Stimulated activated CD8-positive, alpha-beta memory T cell treated with anti-CD3 and anti-CD28 coated beads, Interleukin-7, amount 100 ng/mL, for 24 hours (primary cell): Measurements from ENCODE around the gene DNAJC5.
"Not testable (repeated sequence)": the region's sequence is repeated elsewhere in the genome, so short reads cannot be mapped to it uniquely, and the experiment has no call there.

ENCODE experiments used
- DNase-seq: peaks from one replicate; pipeline ENCODE4 v3.0.0-alpha.2; 2020; ENCODE audit warnings: low read depth

Gene DNAJC5

DNA sequence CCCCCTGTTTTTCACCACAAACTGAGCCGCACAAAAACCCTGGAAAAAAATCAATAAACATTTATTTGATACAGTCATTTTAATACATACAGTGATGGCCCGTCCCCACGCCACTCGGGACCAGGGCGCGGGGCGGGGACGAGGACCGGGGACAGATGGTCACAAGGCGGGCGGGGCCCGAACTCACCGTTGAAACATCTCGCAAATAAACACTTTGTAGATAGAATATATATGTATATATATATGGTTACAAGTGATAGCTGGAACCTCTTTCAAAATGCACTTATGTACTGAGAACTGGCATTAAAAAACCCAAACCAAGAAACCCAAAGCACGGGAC is 61.7 kb downstream of the DNAJC5 start:
- no peak for DNase-seq

DNA sequence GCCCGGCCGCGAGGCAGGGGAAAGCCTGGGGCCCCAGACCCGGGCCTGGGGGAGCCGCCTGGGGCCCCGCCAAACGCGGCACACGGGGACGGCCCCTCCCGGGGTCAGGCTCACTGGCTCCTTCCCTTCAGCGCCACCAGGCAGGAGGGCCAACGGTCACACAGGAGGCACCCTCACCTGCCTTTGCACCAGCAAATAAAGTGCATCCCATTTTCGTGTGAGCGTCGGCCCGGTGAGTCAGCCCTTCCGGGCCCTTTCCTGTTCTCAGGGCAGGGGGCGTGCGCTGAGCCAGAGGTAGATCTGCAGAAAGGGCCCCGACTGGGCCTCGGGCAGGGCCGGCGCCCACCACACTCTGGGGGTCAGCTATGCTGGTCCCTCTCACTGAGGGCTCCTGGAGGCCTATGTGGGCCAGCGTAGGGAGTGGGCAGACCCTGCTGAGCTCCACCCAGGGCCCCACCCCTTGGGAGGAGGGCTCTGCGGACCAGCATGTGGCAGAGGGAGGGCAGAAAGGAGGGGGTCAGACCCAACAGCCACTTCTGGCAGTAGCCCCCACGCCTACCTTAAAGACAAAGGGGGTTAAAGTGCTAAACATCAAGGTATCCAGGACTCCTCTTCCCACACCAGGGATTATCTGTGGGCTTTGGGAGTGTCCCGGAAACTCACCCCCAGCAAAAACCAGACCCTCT is 62.2 kb downstream of the DNAJC5 start:
- no peak for DNase-seq

DNA sequence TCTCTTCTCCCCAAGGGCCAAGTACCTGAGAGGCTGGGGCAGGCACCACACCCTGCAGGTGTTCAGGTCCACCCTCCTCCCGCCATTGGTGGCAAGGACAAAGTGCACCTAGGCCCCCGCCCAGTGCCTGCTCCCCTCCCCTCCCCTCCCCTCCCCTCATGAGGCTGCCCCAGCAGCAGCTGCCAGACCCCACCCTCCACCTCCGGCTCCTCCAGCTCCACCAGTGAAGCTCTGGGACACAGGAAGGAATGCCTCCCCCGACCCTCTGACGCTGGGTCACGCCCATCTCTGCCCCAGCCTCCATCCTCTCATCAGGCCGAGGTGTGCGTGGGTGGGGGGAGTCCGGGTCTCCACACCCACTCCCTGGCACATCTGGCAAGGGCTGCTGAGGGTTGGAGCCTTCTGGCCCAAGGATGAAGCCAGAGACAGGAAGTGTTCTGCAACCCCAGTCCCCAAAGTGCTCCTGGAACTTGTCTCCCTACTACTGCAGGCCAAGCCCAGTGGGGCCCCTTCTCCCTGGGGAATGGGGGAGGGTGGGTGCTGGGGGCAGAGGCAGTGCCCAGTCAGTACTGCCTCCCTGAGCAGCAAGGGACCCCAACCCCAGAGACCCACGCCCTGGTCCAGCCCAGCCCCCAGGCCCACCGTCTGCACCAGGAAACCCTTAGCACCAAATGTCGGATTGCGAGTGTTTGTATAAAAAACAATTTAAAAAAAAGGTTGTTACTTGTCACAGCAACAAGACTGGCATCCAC is 62.9 kb downstream of the DNAJC5 start:
- DNase-seq = no peak

- no peak for DNase-seq
Measured at GRCh38 chr20:63958471-63958870, 63.5 kb downstream of the DNAJC5 start.

DNA sequence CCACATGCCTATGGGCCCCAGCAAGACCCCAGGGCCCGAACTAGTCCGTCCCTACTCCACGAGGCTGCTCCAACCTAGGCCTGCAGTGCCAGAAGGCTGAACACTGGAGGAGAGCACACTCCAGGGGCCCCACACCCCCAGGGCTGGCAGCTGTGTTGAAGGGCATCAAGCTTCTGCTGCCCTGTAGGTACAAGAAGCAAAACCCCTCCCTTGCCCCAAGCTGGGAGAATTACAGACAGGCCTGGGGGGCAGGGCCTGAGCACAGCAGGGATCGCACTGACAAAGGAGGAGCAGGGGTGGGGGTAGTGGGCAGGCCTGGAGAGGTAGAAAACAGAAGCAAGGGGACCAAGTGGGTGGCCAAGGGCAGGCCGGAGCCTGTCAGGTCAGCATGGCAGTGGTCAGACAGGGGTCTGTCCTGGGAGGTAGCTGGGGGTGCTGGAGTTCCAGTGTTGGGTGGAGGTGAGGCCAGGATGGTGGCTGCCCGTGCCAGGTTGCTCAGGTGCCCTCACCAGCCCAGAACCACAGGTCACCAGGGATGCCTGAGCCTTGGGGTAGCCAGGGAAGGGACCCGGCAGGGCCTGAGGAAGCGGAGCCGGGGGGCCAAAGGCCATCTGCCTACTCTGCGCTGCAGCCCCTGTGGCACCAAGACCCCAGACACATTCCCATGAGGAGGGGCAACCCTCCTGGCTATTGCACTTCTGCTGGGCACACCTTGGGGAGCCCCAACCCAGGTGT is 64.2 kb downstream of the DNAJC5 start:
- no peak for DNase-seq

DNA sequence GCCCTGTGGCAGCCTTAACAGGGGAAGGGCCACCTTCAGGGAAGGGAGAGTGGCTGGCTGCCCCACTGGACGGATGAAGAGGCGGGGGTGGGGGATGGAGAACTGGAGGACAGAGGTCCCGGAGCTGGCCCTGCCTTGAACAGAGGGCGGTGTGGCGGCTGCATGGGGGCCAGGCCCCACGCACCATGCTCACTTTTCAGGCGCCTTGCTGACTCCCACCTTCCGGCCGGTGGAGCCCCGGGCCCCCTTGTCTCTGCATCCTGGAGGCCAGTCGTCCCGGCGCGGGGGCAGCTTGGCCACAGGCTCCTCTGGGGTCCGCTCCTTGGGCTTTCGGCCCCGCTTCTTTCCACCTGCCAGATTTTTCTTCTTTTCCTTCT is 64.8 kb downstream of the DNAJC5 start:
- DNase-seq = no peak

GRCh38 chr20:63960654-63961621 is 66.0 kb downstream of the DNAJC5 start:
- DNase-seq = not testable (repeated sequence)

DNA sequence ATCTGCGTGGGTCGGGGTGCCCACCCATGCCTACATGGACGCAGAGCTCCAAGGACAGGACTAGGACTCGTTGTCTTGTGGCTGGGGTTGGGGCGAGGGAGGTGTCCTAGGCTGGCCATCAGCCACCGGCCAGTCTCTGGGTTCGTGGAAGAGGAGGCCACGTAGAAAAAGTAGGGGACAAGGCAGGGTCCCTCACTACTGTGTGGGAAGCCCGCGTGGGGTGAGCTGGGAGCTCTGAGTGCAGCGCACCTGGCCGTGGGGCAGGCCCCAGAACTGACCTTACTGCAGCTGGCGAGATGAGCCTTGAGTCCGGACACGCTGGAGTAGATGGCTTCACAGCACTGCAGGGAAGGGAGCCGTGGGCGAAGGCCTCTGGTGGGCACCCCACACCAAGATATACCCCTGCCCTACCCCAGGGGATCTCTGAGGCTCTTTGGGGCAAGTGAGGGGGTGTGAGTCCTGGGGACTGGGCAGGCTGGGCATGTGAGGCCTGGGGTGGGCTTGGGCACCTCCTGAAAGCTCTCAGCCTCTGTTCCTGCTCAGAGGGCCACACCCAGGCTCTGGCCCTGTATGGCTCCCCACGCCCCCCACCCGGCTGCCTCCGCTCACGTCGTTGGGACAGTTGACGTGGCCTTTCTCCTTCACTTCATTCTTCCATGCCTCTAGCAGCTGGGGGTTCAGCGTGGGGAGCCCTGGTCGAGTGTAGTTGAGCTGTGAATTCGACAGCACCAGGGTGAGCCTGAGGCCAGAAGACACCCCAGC is 66.9 kb downstream of the DNAJC5 start:
- DNase-seq = no peak

DNA sequence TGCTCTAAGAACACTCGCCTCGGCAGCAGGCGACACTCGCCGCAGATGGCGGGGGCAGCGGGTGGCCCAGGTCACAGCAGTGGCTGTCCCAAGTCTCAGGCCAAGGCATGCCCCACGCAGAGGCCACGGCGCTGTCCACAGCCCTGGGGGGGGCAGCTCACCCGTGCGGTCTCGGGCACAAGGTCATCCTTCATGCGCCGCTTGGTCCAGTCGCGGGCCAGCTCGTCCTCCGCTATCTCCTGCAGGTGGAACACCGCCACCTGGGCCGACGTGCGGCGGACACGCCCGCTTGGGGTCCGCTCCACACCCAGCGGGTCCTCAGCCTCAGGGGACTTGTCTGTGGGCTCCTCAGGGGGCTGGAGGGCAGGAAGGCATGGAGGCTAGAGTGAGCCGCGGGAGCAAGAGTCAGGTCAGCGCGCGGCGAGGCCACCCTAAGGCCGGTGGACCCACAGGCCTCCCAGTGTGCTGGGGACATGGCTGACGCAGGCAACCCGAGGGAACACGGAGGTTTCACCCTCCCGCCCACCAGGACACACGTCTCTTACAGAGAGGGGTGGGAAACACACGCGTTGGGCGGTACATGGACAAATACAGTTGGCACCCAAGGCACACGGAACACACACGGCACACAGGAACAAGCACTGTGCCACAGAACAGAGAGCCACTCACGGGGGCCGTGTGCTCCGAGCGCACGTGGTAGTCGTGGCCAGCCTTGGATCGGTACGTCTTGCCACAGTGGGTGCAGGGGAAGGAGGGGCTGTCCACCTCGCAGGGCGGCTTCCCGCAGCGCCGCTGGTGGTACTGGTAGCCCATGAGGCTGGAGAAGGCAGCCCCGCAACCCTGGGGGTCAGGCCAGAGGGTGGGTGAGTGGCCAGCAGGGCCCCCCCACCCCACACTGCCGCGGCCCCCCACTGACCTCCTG is 67.8 kb downstream of the DNAJC5 start:
- DNase-seq = no peak

- no peak for DNase-seq
Measured at GRCh38 chr20:63963348-63963741, 68.4 kb downstream of the DNAJC5 start.

GRCh38 chr20:63963784-63964301 is 68.9 kb downstream of the DNAJC5 start:
- no peak for DNase-seq

- no peak for DNase-seq
Measured at GRCh38 chr20:63964412-63964811, 69.5 kb downstream of the DNAJC5 start.

DNA sequence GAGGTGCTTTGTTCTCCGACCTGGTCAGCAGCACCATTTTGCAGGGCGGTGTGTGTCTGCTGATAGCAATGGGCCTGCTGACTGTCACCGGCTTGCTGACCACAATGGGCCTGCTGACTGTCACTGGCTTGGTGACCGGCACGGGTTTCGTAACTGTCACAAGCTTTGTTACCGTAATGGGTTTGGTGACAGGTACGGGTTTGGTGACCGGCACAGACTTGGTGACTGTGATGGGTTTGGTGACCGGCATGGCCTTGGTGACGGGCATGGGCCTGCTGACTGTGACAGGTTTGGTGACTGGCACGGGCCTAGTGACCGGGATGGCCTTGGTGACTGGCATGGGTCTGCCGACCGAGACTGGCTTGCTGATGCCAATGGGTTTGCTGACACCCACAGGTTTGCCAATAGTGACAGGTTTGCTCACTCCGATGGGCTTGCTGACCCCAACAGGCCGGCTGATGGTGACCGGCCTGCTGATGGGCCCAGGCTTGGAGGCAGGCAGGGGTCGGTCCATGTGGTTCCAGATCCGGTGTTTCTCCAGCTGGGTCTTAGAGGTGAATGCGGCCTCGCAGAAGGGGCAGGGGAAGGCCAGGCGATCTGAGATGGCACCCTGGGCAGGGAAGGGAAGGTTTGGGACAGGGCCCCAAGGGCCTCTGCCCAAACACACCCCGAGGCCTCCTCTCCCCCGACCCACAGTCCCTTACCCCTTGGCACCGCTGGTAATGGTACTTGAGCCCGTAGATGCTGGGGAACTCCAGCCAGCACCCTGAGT is 71.4 kb downstream of the DNAJC5 start:
- DNase-seq = no peak

DNA sequence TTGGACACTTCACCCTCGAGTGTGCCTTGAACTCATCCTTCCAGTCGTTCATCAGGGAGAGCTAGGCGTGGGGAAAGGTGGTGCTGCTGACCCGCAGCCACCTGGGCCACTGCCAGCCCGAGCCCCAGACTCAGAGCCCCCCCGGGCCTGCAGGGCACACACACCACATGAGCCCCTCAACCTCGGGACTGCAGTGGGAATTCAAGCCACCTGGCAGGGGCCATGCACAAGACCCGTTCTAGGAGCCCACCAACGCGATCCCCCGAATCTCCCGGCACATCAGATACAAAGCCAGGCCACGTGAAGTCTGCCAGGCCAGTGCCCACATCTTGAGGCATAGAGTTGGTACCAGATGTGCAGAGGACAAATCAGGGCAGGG is 72.0 kb downstream of the DNAJC5 start:
- no peak for DNase-seq

GRCh38 chr20:63967330-63968135 is 72.6 kb downstream of the DNAJC5 start:
- no peak for DNase-seq

DNA sequence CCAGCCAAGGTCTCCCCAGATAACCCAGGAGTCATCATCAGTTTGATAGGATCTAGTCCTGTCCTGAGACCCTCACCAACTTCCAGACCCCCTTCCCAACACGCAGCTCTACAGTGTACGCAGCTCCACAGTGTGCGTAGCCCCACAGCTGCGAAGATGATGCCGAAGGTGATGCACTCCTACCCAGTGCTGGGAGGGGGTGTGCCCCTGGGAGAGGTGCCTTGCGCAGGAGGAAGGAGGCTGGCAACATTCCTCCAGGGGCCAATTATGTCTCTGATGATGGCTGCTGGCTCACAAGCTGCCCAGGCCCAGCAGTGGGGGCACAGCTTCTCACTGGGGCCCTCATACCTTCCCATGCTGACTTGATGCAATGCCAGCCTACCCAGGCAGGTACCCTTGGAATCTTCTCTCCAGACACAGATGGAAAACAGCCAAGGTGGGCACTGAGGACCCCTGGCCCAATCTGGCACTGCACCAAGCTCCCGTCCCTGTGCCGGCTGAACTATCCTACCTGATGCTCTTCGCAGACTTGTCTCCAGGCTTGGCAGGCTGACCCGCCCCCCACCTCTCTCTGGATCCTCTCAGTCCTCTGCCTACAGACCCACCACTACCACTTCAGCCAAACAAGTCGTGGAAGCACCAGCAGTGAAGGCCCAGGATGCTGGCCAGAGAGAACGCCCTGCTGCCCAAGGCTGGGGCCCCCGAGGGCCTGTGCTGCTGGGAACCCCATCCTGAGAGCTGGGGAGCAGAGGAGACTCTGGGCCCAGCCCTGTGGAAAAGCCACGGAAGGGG is 73.4 kb downstream of the DNAJC5 start:
- no peak for DNase-seq

DNA sequence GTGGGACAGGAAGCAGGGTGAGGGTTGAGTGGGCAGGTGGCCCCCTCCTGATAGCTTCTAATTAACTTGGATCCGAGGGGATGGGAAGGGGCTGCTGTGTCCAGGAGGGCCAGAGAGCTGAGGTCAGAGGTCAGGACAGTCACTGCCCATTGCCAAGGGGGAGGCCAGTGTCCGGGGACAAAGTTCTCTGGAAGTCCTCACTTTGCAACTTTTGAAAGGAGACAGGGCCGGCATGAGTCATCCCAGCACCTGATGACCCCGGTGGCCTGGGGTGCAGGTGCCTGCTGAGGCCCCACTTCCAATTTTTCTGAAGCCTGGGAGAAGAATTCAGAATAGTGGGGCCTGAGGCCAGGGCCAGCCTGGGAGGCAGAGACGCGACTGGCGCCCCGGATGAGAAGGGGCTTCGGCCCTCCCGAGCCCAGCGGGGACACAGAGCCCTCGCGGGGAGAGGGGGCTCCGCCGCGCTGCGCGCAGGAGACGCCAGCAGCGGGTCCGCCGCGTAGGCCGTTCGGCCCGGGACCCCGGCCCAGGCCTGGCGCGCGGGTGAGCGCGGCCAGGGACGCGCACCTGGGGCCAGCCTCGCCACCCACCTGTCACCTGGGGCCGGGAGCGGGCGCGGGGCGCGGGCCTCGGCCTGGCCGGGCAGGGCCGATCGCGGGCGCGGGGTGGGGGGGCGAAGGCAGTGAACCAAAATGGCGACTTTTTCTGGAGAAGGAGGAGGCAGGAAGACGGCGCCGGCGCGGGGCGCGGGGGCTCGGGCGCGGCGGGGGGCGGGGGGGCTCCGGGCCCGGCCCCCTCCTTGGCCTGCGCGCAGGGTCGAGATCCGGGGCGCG is 74.2 kb downstream of the DNAJC5 start:
- no peak for DNase-seq
